Skin of body (tissue), 2 donors: Measurements from ENCODE around the gene PRAMEF25. TPM values are rescaled to one million over a fixed set of nuclear protein-coding genes. Genes with fewer than 3 reads are reported as not detected.
"Not testable (repeated sequence)": the region's sequence is repeated elsewhere in the genome, so short reads cannot be mapped to it uniquely, and the experiment has no call there.

Experiments used
- DNase-seq: peaks from one replicate; lab custom pipeline; 2025; lab: John Stamatoyannopoulos, UW
- total RNA-seq: library from RNA; depleted of rRNA; stranded (reverse); fragments of >200 nt; gene quantifications from one replicate; pipeline ENCODE4 v1.2.3, GENCODE V29; 2014

The PRAMEF25 gene
- not detected for total RNA-seq

DNA sequence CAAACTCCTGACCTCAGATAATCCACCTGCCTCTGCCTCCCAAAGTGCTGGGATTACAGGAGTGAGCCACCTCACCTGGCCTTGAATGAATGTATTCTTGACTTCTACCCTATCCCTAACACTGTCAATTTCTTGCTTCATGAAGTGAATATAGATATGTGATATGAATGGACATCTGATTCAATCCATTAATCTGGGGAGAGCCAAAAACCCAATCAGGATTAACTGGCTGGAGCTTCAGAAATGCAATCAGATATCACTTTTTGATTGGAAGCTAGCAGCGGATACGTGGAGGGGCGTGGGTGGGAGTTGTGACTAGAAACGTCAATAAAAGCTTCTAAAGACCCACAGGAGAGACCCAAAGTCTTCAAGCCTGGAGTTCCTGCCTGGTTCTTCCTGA lies at the start of gene PRAMEF25:
Gene PRAMEF25 (plus strand): TSS at position 301 of the 400 bp plus-strand sequence. CDS start 2,920 bp downstream, outside the sequence.
- not testable (repeated sequence) for DNase-seq

DNA sequence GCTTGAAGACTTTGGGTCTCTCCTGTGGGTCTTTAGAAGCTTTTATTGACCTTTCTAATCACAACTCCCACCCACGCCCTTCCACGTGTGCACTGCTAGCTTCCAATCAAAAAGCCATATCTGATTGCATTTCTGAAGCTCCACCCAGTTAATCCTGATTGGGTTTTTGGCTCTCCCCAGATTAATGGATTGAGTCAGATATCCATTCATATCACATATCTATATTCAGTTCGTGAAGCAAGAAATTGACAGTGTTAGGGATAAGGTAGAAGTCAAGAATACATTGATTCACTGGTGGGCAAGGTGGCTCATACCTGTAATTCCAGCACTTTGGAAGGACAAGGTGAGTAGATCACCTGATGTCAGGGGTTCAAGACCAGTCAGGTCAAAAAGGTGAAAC lies 14.1 kb upstream of the PRAMEF25 start, which contains the start of gene PRAMEF27:
Gene PRAMEF27 (minus strand): TSS at position 101 of the 400 bp plus-strand sequence. CDS start 2,916 bp downstream, outside the sequence.
- not testable (repeated sequence) for DNase-seq

DNA sequence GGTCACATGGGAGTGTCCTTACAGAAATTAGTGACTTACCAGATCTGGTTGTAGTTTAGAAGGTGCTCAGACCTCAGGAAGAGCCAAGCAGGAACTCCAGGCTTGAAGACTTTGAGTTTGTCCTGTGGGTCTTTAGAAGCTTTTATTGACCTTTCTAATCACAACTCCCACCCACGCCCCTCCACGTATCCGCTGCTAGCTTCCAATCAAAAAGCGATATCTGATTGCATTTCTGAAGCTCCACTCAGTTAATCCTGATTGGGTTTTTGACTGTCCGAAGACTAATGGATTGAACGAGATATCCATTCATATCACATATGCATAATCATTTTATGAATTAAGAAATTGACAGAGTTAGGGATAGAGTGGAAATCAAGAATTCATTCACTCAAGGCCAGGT lies 46.2 kb downstream of the PRAMEF25 start, which contains the start of gene HNRNPCL2:
Gene HNRNPCL2 (minus strand): TSS at position 101 of the 400 bp plus-strand sequence. CDS start 454 bp downstream, outside the sequence.
- DNase-seq: not testable (repeated sequence)

Other genes with a start within 250 kb of the PRAMEF25 start
- gene PRAMEF11, start 239.4 kb upstream of the PRAMEF25 start, total RNA-seq: not detected
- gene HNRNPCL1, start 222.1 kb upstream of the PRAMEF25 start, total RNA-seq: not detected
- not detected for gene PRAMEF2, start 213.7 kb upstream of the PRAMEF25 start, total RNA-seq
- gene PRAMEF4, start 184.6 kb upstream of the PRAMEF25 start, total RNA-seq: not detected
- gene PRAMEF10, start 172.5 kb upstream of the PRAMEF25 start, total RNA-seq: not detected
- gene PRAMEF7, start 154.2 kb upstream of the PRAMEF25 start, total RNA-seq: not detected
- gene PRAMEF6, start 123.2 kb upstream of the PRAMEF25 start, total RNA-seq: not detected
- gene PRAMEF27, start 14.2 kb upstream of the PRAMEF25 start, total RNA-seq: not detected
- gene HNRNPCL3, start 10.0 kb upstream of the PRAMEF25 start, total RNA-seq: not detected
- not detected for gene HNRNPCL2, start 46.1 kb downstream of the PRAMEF25 start, total RNA-seq
- gene PRAMEF26, start 85.2 kb downstream of the PRAMEF25 start, total RNA-seq: not detected
- not detected for gene HNRNPCL4, start 94.9 kb downstream of the PRAMEF25 start, total RNA-seq
- gene PRAMEF9, start 101.1 kb downstream of the PRAMEF25 start, total RNA-seq: not detected
- not detected for gene PRAMEF13, start 130.6 kb downstream of the PRAMEF25 start, total RNA-seq
- not detected for gene PRAMEF18, start 155.4 kb downstream of the PRAMEF25 start, total RNA-seq
- gene PRAMEF5, start 183.4 kb downstream of the PRAMEF25 start, total RNA-seq: not detected
- not detected for gene PRAMEF8, start 214.4 kb downstream of the PRAMEF25 start, total RNA-seq
- not detected for gene PRAMEF33, start 232.8 kb downstream of the PRAMEF25 start, total RNA-seq
- not detected for gene PRAMEF15, start 244.8 kb downstream of the PRAMEF25 start, total RNA-seq